ENCODE data around the gene MCHR1. TPM values are rescaled to one million over a fixed set of nuclear protein-coding genes. Genes with fewer than 3 reads are reported as not detected.
A peak's percentile ranks its signal among the peaks of the same experiment; 100 is the strongest.

Gene MCHR1
- total and polyA plus RNA-seq, 2 of the 13 experiments (the other 11 are each of a cell fraction or from before 2014, with no cell fraction given), result 0.40 to 0.83 TPM

DNA sequence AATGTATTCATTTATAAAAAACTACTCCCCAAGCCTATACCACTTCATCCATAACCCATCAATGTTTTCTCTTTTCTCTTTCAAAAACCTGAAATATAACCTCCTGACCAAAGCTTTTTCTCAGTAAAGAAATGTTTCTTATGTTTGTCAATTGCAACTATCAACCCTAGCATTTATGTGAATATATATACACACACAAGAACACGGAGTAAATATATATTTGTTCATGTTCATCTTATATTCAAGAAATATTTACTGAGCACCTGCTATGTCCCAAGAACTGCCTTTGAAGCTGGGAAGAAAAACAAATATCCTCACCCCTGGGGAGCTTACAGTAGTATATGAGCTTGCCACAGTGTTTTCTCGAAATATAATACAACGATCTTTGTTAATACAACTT lies 46.2 kb upstream of the MCHR1 start:
- no TSS peak for BruUV-seq (replicated peaks)
- POLR2A ChIA-PET, result interaction anchor here (1.3 kb wide), 1 partner anchor 12 kb away, joined by 3 read pairs; no protein-coding TSS in a partner anchor
- no peak for FAIRE-seq

DNA sequence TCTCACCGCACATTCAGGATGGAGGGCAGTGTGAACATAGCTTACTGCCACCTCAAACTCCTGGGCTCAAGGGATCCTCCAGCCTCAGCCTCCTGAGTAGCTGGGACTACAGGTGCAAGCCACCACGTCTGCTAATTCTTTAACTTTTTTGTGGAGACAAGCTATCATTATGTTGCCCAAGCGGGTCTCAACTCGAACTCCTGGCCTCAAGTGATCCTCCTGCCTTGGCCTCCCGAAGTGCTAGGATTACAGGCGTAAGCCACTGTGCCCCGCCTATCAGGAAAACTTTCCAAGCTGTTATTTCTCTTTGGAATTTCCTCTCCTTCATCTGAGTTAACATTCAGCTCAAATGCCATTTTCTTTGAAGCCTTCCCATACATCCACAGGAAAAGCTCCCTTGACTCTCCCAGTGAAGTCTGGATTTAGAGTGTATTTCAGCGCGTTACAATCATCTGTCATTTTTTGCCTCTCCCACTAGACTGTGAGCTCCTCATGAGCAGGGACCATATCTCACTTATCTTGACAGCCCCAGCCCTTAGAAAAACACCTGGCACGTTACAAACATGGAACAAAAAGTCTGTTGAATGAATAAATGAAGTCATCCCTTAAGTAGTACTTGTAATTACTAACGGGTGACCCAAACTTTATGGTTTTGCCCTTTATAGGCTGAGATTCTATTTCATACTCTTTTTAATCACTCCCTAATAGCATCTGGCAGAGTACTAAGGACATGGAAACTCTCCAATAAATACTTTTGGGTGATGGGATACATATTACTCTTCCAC lies 45.0 kb upstream of the MCHR1 start:
- intact Hi-C loops (cut with micrococcal nuclease; ENCODE audit: unreplicated experiment) (loop anchor here (10.0 kb wide), 1 partner anchor 50 kb away; no protein-coding TSS in a partner anchor), in situ Hi-C loops (cut with HindIII; ENCODE audit: extremely low pct_ligation_motif_present, low pct_unique_long_range_greater_than_20kb) (no loop called here)
- no peaks in the 10 kb centered on the region for H3K9me3 ChIP-seq (ENCODE audit: low read length)
- H3K4me3 ChIP-seq (replicated peaks in 1 of 3; ENCODE audit: insufficient read depth in 1 of 3, low read depth in 2 of 3, low read length in 3 of 3), result peak overlapping the region in 1 of 3 experiments; percentile 97; a peak in 4 of 6 replicates
- peak overlapping the region; percentile 96 for H3K4me2 ChIP-seq (ENCODE audit: low read depth, low read length)
- H3K79me2 ChIP-seq (ENCODE audit: insufficient read depth, low read length), result peaks cover 65% of the 10 kb centered on the region
- H3K27ac ChIP-seq (ENCODE audit: extremely low read length, insufficient read depth, low read length), result no peak overlapping the region
- ChIA-PET CTCF (ENCODE audit: low intra/inter-chr PET ratio, low total read pairs) (no interaction called here), POLR2A (interaction anchor here (1.0 kb wide), 1 partner anchor 10 kb away, joined by 5 read pairs; no protein-coding TSS in a partner anchor)
- ATAC-seq (no peak), DNase-seq (ENCODE audit: low spot score) (no peak), FAIRE-seq (no peak)
- 91% methylated on average over 11 of the region's 11 CpGs for WGBS (ENCODE audit: low lambda C conversion rate)
- no peaks in the 10 kb centered on the region for H3K36me3 ChIP-seq (replicated peaks in 1 of 2; ENCODE audit: control insufficient read depth in 1 of 2, insufficient read depth in 2 of 2, low read length in 2 of 2)
- TF ChIP-seq MEIS2 (CRISPR knock-in tag; IDR thresholded peaks at IDR 0.05) (no peak), ZNF770 (CRISPR knock-in tag; IDR thresholded peaks at IDR 0.05) (peak; percentile 91)
- H3K27me3 ChIP-seq (ENCODE audit: control insufficient read depth in 1 of 2, insufficient read depth in 2 of 2, low read length in 2 of 2), result no peaks in the 10 kb centered on the region; a peak in 1 of 5 replicates
- H4K20me1 ChIP-seq (ENCODE audit: insufficient read depth, low read length), result peaks cover 15% of the 10 kb centered on the region
- no TSS peak for BruUV-seq (replicated peaks)
- peaks cover 45% of the 10 kb centered on the region for H3K4me1 ChIP-seq (ENCODE audit: insufficient read depth, low read length)
- H2AFZ ChIP-seq (ENCODE audit: low read length), result no peak overlapping the region
- peak overlapping the region; percentile 91; the same call in 1 of the 2 replicates for H3K9ac ChIP-seq (ENCODE audit: insufficient read depth, low read depth, low read length)

More for the DNA sequence above, 46.2 kb upstream of the MCHR1 start:
- H3K4me1 ChIP-seq (ENCODE audit: insufficient read depth, low read length), result peaks cover 53% of the 10 kb centered on the region
- H3K36me3 ChIP-seq (replicated peaks in 1 of 2; ENCODE audit: control insufficient read depth in 1 of 2, insufficient read depth in 2 of 2, low read length in 2 of 2), result no peaks in the 10 kb centered on the region
- no peak overlapping the region for H3K4me3 ChIP-seq (replicated peaks in 1 of 3; ENCODE audit: insufficient read depth in 1 of 3, low read depth in 2 of 3, low read length in 3 of 3)
- peaks cover 15% of the 10 kb centered on the region for H4K20me1 ChIP-seq (ENCODE audit: insufficient read depth, low read length)
- H3K27me3 ChIP-seq (ENCODE audit: control insufficient read depth in 1 of 2, insufficient read depth in 2 of 2, low read length in 2 of 2), result no peaks in the 10 kb centered on the region; a peak in 1 of 5 replicates
- H3K27ac ChIP-seq (ENCODE audit: extremely low read length, insufficient read depth, low read length), result no peak overlapping the region
- DNase-seq (ENCODE audit: low spot score) (no peak), ATAC-seq (no peak)
- 83% methylated on average over 3 of the region's 3 CpGs for WGBS (ENCODE audit: low lambda C conversion rate)
- H2AFZ ChIP-seq (ENCODE audit: low read length), result no peak overlapping the region
- no peak overlapping the region for H3K9ac ChIP-seq (ENCODE audit: insufficient read depth, low read depth, low read length)
- intact Hi-C loops (cut with micrococcal nuclease; ENCODE audit: unreplicated experiment), result loop anchor here (10.0 kb wide), 1 partner anchor 48 kb away; no protein-coding TSS in a partner anchor
- H3K4me2 ChIP-seq (ENCODE audit: low read depth, low read length), result no peak overlapping the region
- CTCF ChIA-PET (ENCODE audit: low intra/inter-chr PET ratio, low total read pairs), result no interaction called here
- H3K79me2 ChIP-seq (ENCODE audit: insufficient read depth, low read length), result peaks cover 74% of the 10 kb centered on the region
- no peaks in the 10 kb centered on the region for H3K9me3 ChIP-seq (ENCODE audit: low read length)
- TF ChIP-seq, protein P1, sequence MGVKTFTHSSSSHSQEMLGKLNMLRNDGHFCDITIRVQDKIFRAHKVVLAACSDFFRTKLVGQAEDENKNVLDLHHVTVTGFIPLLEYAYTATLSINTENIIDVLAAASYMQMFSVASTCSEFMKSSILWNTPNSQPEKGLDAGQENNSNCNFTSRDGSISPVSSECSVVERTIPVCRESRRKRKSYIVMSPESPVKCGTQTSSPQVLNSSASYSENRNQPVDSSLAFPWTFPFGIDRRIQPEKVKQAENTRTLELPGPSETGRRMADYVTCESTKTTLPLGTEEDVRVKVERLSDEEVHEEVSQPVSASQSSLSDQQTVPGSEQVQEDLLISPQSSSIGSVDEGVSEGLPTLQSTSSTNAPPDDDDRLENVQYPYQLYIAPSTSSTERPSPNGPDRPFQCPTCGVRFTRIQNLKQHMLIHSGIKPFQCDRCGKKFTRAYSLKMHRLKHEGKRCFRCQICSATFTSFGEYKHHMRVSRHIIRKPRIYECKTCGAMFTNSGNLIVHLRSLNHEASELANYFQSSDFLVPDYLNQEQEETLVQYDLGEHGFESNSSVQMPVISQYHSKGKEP (CRISPR knock-in tag; IDR thresholded peaks at IDR 0.05), result no peak
- TF ChIP-seq DNMT3B (CRISPR knock-in tag; conservative IDR thresholded peaks at IDR 0.05), result no peak
- no peak for TF ChIP-seq GFI1 (CRISPR knock-in tag; IDR thresholded peaks at IDR 0.05; ENCODE audit: borderline replicate concordance)
- no peak for TF ChIP-seq ZNF75D (CRISPR knock-in tag; IDR thresholded peaks at IDR 0.05; ENCODE audit: borderline replicate concordance)
- in situ Hi-C loops (cut with HindIII; ENCODE audit: extremely low pct_ligation_motif_present, low pct_unique_long_range_greater_than_20kb), result no loop called here

Data from HepG2 (cell line).